Vagina (tissue), 2 donors: ENCODE results near the gene DOP1A. TPM values are rescaled to one million over a fixed set of nuclear protein-coding genes. Genes with fewer than 3 reads are reported as not detected.

Source experiments
- DNase-seq, 2 donors: peaks; one replicate each; pipeline ENCODE4 v3.0.0-alpha.2; 2017; ENCODE audit errors: extremely low spot score in 2 of 2
- H3K27ac ChIP-seq: fragments of 200-600 bp; sonication (generic); one replicate; pipeline ENCODE4 v1.5.1; 2019
- H3K27me3 ChIP-seq: fragments of 200-600 bp; sonication (generic); one replicate; pipeline ENCODE4 v1.5.1; 2019
- H3K36me3 ChIP-seq, 2 donors: fragments of 200-600 bp; sonication (generic); one replicate each; pipeline ENCODE4 v1.5.1; 2017 to 2019
- H3K4me1 ChIP-seq: fragments of 200-600 bp; sonication (generic); one replicate; pipeline ENCODE4 v1.5.1; 2019
- H3K4me3 ChIP-seq, 2 donors: fragments of 200-600 bp; sonication (generic); 1 replicate in 1 of 2; 2 replicates in 1 of 2; pipeline ENCODE4 v1.5.1; 2016 to 2019
- H3K9me3 ChIP-seq: fragments of 200-600 bp; sonication (generic); one replicate; pipeline ENCODE4 v1.5.1; 2019
- CTCF ChIP-seq, 3 experiments: fragments of 450-650 bp in 2 of 3; fragments of 200-600 bp in 1 of 3; sonication (generic) in 1 of 3; IDR thresholded peaks; one replicate each; pipeline ENCODE4 v1.5.1; 2017 to 2019; ENCODE audit warnings: antibody characterized with exemption in 3 of 3, mild to moderate bottlenecking in 2 of 3, moderate library complexity in 2 of 3
- POLR2A ChIP-seq, 2 donors: fragments of 450-650 bp; IDR thresholded peaks; one replicate each; pipeline ENCODE4 v1.6.1; 2017; ENCODE audit warnings: antibody characterized with exemption in 2 of 2, mild to moderate bottlenecking in 2 of 2, moderate library complexity in 2 of 2
- POLR2AphosphoS5 ChIP-seq, 2 donors: sonication (generic); formaldehyde crosslinking; IDR thresholded peaks; one replicate each; pipeline ENCODE4 v1.9.0; 2017; ENCODE audit warnings: antibody characterized with exemption in 2 of 2, mild to moderate bottlenecking in 2 of 2, low read depth in 1 of 2; ENCODE audit not compliant: insufficient read depth in 1 of 2
- intact Hi-C: fragments of 100-400 bp; cut with DNase I; formaldehyde crosslinking; loops from one replicate; pipeline ENCODE4 v1.15.1; 2023
- total RNA-seq: library from RNA; depleted of rRNA; stranded (reverse); fragments of >200 nt; gene quantifications from one replicate; pipeline ENCODE4 v1.2.3, GENCODE V29; 2016

Gene DOP1A
- total RNA-seq, 1 donor from 2014 or later = 33.1 TPM

- DNase-seq = no peak
- no peaks in the 10 kb centered on the region for H3K4me1 ChIP-seq
- H3K27me3 ChIP-seq = no peaks in the 10 kb centered on the region
- intact Hi-C loops = no loop called here
- TF ChIP-seq POLR2AphosphoS5 (IDR thresholded peaks at IDR 0.05; ENCODE audit: insufficient read depth in 1 of 2, low read depth in 1 of 2) (no peak), CTCF (IDR thresholded peaks at IDR 0.05) (no peak), POLR2A (IDR thresholded peaks at IDR 0.05) (no peak)
- H3K9me3 ChIP-seq = no peaks in the 10 kb centered on the region
- peaks cover 0 to 24% of the 10 kb centered on the region in 2 donors for H3K36me3 ChIP-seq
- no peak overlapping the region for H3K4me3 ChIP-seq
- H3K27ac ChIP-seq = no peak overlapping the region
Measured at GRCh38 chr6:83138758-83139157, 71.3 kb downstream of the DOP1A start.

GRCh38 chr6:83151114-83151513 lies 83.6 kb downstream of the DOP1A start:
- no peak overlapping the region for H3K4me3 ChIP-seq
- H3K36me3 ChIP-seq = peaks cover 0 to 36% of the 10 kb centered on the region in 2 donors
- no peak overlapping the region for H3K27ac ChIP-seq
- intact Hi-C loops = no loop called here
- H3K9me3 ChIP-seq = no peaks in the 10 kb centered on the region
- no peaks in the 10 kb centered on the region for H3K27me3 ChIP-seq
- H3K4me1 ChIP-seq = no peaks in the 10 kb centered on the region
- DNase-seq = no peak
- TF ChIP-seq POLR2AphosphoS5 (IDR thresholded peaks at IDR 0.05; ENCODE audit: insufficient read depth in 1 of 2, low read depth in 1 of 2) (no peak), CTCF (IDR thresholded peaks at IDR 0.05) (no peak), POLR2A (IDR thresholded peaks at IDR 0.05) (no peak)

- no peak overlapping the region for H3K4me3 ChIP-seq
- H3K36me3 ChIP-seq = peaks cover 0 to 38% of the 10 kb centered on the region in 2 donors
- TF ChIP-seq POLR2A (IDR thresholded peaks at IDR 0.05) = no peak
- TF ChIP-seq POLR2AphosphoS5 (IDR thresholded peaks at IDR 0.05; ENCODE audit: insufficient read depth in 1 of 2, low read depth in 1 of 2) = no peak
- no peak for TF ChIP-seq CTCF (IDR thresholded peaks at IDR 0.05)
- no peak for DNase-seq
- H3K9me3 ChIP-seq = no peaks in the 10 kb centered on the region
- H3K27me3 ChIP-seq = no peaks in the 10 kb centered on the region
- no peaks in the 10 kb centered on the region for H3K4me1 ChIP-seq
- intact Hi-C loops = no loop called here
- H3K27ac ChIP-seq = no peak overlapping the region
Measured at GRCh38 chr6:83152913-83153312, 85.4 kb downstream of the DOP1A start.

DNA sequence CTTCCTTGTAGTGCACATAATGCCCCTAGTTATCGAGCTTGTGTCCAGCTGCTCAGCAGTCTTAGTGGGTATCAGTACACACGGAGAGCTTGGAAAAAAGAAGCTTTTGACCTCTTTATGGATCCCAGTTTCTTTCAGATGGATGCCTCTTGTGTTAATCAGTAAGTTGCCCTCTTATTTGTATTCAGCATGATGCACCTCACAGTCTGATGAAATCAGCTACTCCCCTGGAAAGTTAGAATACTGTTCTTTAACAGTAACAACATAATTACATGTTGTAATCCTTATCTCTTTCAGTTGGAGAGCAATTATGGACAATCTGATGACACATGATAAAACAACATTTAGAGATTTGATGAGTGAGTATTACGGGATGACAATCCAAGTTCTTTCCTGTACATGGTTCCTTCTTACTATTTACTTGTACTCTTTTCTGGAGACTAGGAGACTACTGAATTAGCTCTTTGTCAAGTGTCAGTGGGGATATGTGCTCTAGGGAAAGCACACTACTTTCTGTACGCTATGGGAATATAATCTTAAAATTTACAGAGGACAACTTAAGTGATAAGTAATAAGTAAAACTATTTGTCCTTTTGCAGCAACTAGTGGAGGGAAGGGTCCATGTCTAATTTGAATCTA lies 86.5 kb downstream of the DOP1A start:
- no peak for TF ChIP-seq POLR2A (IDR thresholded peaks at IDR 0.05)
- no peak for TF ChIP-seq CTCF (IDR thresholded peaks at IDR 0.05)
- TF ChIP-seq POLR2AphosphoS5 (IDR thresholded peaks at IDR 0.05; ENCODE audit: insufficient read depth in 1 of 2, low read depth in 1 of 2) = no peak
- Histone ChIP-seq H3K9me3 (no peaks in the 10 kb centered on the region), H3K36me3 (peaks cover 0 to 44% of the 10 kb centered on the region in 2 donors), H3K4me3 (no peak overlapping the region), H3K27ac (no peak overlapping the region), H3K27me3 (no peaks in the 10 kb centered on the region), H3K4me1 (no peaks in the 10 kb centered on the region)
- no peak for DNase-seq
- intact Hi-C loops = no loop called here

- Histone ChIP-seq H3K4me3 (no peak overlapping the region), H3K27me3 (no peaks in the 10 kb centered on the region), H3K9me3 (no peaks in the 10 kb centered on the region), H3K4me1 (no peaks in the 10 kb centered on the region), H3K27ac (no peak overlapping the region), H3K36me3 (peaks cover 0 to 59% of the 10 kb centered on the region in 2 donors)
- no peak for TF ChIP-seq POLR2A (IDR thresholded peaks at IDR 0.05)
- no peak for TF ChIP-seq CTCF (IDR thresholded peaks at IDR 0.05)
- TF ChIP-seq POLR2AphosphoS5 (IDR thresholded peaks at IDR 0.05; ENCODE audit: insufficient read depth in 1 of 2, low read depth in 1 of 2) = no peak
- no peak for DNase-seq
- intact Hi-C loops = no loop called here
Measured at GRCh38 chr6:83155794-83156193, 88.3 kb downstream of the DOP1A start.
